ENCODE data around the gene MGST3.
"Not testable (repeated sequence)": the region's sequence is repeated elsewhere in the genome, so short reads cannot be mapped to it uniquely, and the experiment has no call there.

The MGST3 gene

GRCh38 chr1:165658766-165659580, 27.9 kb downstream of the MGST3 start:
- not testable (repeated sequence) for DNase-seq (ENCODE audit: low read depth)

DNA sequence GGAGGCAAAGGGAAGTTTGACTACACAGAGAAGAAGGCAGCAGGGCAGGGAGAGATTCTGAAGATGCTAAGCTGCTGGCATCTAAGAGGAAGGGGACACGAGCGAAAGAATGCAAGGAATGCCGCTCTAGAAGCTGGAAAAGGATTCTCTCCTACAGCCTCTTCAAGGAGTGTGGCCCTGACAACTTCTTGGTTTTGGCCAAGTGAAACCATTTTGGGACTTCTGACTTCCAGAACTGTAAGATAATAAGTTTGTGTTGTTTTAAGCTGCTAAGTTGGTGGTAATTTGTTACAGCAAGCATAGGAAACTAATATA, 28.5 kb downstream of the MGST3 start:
- no peak for DNase-seq (ENCODE audit: low read depth)

DNA sequence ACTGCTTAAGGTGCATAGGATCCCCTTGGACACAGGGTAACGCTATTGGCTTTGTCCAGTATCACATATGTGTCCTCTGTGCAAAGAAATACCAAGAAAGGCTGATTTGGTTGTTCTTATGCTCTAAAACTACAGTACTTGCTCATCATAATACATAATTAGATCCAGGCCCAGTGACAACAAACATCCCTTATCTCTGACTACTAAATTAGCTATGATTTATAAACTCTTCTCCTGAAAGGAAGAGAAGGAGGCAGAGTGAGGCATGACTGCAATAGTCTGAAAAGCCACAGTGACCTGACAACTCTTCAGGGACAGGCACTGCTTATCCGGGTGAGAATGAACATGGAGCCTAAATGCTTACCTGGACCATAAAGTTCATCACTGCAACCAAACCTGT, 30.7 kb downstream of the MGST3 start:
- DNase-seq (ENCODE audit: low read depth) = no peak

GRCh38 chr1:165662186-165662585, 31.2 kb downstream of the MGST3 start:
- DNase-seq (ENCODE audit: low read depth) = no peak

DNA sequence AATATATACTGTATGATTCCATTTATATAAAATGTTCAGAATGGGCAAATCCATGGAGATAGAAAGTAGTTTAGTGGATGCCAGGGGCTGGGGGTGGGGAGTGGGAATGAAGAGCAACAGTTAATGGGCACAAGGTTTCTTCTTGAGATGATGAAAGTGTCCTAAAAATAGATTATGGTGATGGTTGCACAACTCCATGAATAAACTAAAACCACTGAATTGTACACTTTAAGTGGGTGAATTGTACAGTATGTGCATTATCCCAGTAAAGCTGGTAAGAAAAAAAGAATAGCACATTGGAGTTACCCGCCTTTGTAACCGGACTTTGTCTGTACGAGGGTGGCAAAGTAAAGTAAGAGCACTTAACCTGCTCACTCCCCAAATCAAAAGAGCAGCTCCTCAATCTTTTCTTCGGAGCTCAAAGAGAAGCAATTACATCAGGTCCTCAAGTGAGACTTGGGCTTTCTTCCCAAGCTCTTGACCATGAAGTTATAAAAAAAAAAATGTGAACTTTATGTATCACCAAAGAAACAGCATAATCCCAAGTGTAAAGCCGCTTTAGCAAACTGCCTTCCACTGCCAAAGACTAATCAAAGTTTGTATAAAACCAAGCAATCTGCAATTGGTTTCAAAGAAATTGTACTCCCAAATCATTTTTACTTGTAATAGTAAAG, 35.3 kb downstream of the MGST3 start:
- no peak for DNase-seq (ENCODE audit: low read depth)

DNA sequence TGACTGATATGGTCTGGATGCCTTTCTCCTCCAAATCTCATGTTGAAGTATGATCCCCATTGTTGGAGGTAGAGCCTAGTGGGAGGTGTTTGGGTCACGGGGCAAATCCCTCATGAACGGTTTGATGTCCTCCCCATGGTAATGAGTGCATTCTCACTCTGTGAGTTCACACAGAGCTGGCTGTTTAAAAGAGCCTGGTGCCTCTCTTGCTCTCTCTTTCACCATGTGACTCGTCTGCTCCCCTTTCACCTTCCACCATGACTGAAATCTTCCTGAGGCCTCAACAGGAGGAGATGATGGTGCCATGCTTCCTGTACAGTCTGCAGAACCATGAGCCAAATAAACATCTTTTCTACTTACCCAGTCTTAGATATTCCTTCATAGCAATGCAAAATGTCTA, 37.1 kb downstream of the MGST3 start:
- DNase-seq (ENCODE audit: low read depth) = no peak

DNA sequence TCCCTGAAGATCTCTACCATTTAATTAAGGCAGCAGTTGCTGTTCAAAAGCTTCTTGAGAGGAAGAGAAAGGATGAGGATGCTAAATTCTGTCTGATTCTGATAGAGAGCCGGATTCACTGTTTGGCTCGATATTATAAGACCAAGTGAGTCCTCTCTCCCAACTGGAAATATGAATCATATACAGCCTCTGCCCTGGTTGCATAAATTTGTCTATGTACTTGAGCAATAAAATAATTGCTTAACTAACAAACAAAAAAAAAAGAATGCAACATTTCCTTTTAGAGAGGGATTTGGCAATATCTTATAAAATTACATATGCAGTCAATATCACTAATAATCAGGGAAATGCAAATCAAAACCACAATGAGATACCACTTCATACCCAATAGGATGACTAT, 40.5 kb downstream of the MGST3 start:
- DNase-seq (ENCODE audit: low read depth) = no peak

- no peak for DNase-seq (ENCODE audit: low read depth)
Measured at GRCh38 chr1:165674599-165674998, 43.6 kb downstream of the MGST3 start.

GRCh38 chr1:165675794-165676193, 44.8 kb downstream of the MGST3 start:
- no peak for DNase-seq (ENCODE audit: low read depth)

GRCh38 chr1:165678509-165678908, 47.5 kb downstream of the MGST3 start:
- no peak for DNase-seq (ENCODE audit: low read depth)

DNA sequence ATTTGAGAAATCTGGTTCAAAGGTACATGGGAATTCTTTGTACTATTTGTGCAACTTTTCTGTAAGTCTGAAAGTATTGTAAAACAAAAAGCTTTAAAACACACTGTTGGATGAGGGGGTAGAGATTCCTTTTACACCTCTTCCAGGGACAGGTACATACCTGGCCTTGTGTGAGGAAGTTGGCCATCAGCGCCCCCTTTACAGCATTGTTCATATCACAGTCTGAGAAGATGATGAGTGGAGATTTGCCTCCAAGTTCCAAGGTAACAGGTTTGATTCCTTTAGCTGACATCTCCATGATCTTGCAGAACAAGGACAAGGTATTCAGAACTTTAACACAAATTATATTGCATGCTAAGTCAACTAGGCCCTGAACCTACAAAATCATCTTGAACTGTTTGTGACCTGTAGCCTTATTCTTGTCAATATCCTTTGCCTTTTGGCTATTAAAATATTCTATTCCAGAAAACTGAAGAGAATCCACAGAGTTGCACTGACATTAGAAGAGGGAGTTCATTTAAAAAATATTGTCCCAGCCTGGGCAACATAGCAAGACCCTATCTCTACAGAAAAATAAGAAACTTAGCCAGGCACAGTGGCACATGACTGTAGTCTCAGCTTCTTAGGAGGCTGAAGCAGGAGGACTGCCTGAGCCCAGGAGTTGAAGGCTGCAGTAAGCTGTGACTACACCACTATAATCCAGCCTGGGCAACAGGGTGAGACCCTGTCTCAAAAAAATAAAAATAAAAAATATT, 48.4 kb downstream of the MGST3 start:
- DNase-seq (ENCODE audit: low read depth) = no peak

DNA sequence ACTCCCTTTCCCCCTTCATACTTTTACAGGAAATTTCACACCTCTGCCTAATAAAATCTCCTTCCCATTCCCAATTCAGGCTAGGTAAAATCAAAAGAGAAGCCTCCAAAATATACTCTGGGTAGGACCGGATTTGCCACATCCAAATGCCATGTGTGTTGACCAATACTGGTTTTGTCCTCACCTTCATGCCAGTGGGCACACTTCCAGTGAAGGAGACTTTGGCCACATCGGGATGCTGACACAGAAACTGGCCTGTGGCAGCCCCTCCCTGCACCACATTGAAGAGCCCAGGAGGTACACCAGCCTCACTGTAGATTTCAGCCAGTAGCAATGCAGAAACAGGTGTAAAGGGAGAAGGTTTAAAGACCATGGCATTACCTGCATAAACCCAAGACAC, 49.3 kb downstream of the MGST3 start:
- no peak for DNase-seq (ENCODE audit: low read depth)

DNA sequence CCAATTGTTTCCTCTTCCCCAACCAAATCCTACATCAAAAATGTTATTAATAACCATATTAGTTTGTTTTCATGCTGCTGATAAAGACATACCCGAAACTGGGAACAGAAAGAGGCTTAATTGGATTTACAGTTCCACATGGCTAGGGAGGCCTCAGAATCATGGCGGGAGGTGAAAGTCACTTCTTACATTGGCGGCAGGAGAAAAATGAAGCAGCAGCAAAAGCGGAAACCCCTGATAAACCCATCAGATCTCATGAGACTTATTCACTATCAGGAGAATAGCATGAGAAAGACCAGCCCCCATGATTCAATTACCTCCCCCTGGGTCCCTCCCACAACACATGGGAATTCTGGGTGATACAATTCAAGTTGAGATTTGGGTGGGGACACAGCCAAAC, 49.7 kb downstream of the MGST3 start:
- DNase-seq (ENCODE audit: low read depth) = not testable (repeated sequence)

- DNase-seq (ENCODE audit: low read depth) = no peak
Measured at GRCh38 chr1:165683848-165684485, 52.9 kb downstream of the MGST3 start.

- no peak for DNase-seq (ENCODE audit: low read depth)
Measured at GRCh38 chr1:165686121-165686970, 55.3 kb downstream of the MGST3 start.

DNA sequence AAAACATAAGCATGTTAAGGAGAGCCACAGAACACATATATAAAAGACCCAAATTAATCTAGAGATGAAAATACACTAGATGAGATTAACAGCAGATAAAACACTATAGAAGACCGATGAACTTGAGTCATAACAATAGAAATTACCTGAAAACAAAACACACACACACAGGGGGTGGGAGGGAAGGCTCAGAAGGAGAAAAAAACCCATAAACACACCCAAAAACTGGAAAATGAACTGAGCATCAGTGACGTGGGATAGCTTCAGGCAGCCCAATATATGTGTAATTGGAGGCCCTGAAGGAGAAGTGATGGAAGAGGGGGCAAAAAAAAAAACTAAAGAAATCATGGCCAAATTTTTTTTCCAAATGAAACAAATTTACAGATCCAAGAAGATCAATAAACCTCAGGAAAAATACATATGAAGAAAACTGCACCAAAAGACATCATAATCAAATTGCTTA, 56.0 kb downstream of the MGST3 start:
- DNase-seq (ENCODE audit: low read depth) = no peak

DNA sequence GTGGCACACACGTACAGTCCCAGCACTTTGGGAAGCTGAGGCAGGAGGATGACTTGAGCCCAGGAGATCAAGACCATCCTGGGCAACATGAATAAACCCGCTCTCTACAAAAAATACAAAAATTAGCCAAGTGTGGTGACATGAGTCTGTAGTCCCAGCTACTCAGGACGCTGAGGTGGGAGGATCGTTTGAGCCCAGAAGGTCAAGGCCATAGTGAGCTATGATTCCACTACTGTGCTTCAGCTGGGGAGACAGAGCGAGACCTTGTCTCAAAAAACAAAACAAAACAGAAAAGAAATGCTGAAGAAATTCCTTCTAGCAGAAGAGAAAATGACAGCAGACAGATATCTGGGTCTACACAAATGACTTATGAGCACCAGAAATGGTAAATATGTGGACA, 57.0 kb downstream of the MGST3 start:
- no peak for DNase-seq (ENCODE audit: low read depth)

- DNase-seq (ENCODE audit: low read depth) = no peak
Measured at GRCh38 chr1:165695031-165695430, 64.0 kb downstream of the MGST3 start.

- DNase-seq (ENCODE audit: low read depth) = no peak
Measured at GRCh38 chr1:165696625-165697100, 65.6 kb downstream of the MGST3 start.

GRCh38 chr1:165697491-165697880, 66.5 kb downstream of the MGST3 start:
- no peak for DNase-seq (ENCODE audit: low read depth)
